ENCODE data around the gene YTHDC2. TPM values are rescaled to one million over a fixed set of nuclear protein-coding genes. Genes with fewer than 3 reads are reported as not detected.
A peak's percentile ranks its signal among the peaks of the same experiment; 100 is the strongest.

YTHDC2 gene
- total and polyA plus RNA-seq, 2 of the 13 experiments (the other 11 are each of a cell fraction or from before 2014, with no cell fraction given): 6.7 to 17.8 TPM

GRCh38 chr5:113606298-113607134 lies 93.0 kb downstream of the YTHDC2 start (continued):
- TF ChIP-seq HMGXB4 (CRISPR knock-in tag; IDR thresholded peaks at IDR 0.05; ENCODE audit: borderline replicate concordance in 1 of 2, low read depth in 1 of 2): peak; percentile 31 to 33; a peak in 1 of 4 replicates
- TF ChIP-seq ZZZ3 (CRISPR knock-in tag; IDR thresholded peaks at IDR 0.05; ENCODE audit: borderline replicate concordance): no peak
- TF ChIP-seq HNF1B (CRISPR knock-in tag; IDR thresholded peaks at IDR 0.05): peak; percentile 17; the same call in 1 of the 2 replicates
- TF ChIP-seq ZFP90 (CRISPR knock-in tag; IDR thresholded peaks at IDR 0.05; ENCODE audit: borderline replicate concordance): 0 out of 2 replicates have a peak, but pooled peaks have one; percentile 32
- no peak for TF ChIP-seq SOX6 (IDR thresholded peaks at IDR 0.05)
- 0 out of 2 replicates have a peak, but pooled peaks have one; percentile 14 for TF ChIP-seq SOX6 (CRISPR knock-in tag; IDR thresholded peaks at IDR 0.05)

DNA sequence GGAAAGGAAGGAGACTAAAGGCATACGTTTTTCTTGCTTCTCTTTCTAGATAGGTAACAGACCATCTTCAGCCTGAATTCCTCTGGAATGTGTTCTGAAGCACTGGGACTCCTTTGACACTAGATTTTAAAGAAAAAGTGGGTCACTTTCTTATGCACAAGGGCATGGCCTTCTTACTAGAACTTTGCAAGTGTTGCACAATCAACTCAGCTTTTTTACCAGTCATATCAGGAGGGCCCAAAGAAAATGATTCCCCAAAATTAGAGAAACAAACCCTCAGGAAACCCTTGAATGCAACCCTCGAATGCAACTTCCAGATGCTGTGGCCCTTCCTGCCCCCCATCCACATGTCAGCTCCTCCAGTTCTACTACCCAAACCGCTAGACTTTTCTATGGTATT lies 93.9 kb downstream of the YTHDC2 start:
- 7% methylated on average over 3 of the region's 3 CpGs for WGBS (ENCODE audit: low lambda C conversion rate)
- ATAC-seq (no peak), DNase-seq (ENCODE audit: low spot score) (no peak), FAIRE-seq (no peak)
- ChIA-PET POLR2A (no interaction called here), CTCF (ENCODE audit: low intra/inter-chr PET ratio, low total read pairs) (interaction anchor here (1.4 to 2.1 kb wide), 3 partner anchors 228 to 564 kb away, joined by 3 to 15 read pairs (median 6); no protein-coding TSS in a partner anchor)
- Histone ChIP-seq H3K4me2 (ENCODE audit: low read depth, low read length) (no peak overlapping the region), H3K36me3 (replicated peaks in 1 of 2; ENCODE audit: control insufficient read depth in 1 of 2, insufficient read depth in 2 of 2, low read length in 2 of 2) (no peaks in the 10 kb centered on the region), H3K4me1 (ENCODE audit: insufficient read depth, low read length) (0 out of 2 replicates have a peak, but pooled peaks cover 7% of the 10 kb centered on the region), H3K9ac (ENCODE audit: insufficient read depth, low read depth, low read length) (no peak overlapping the region), H3K27ac (ENCODE audit: extremely low read length, insufficient read depth, low read length) (no peak overlapping the region), H3K27me3 (ENCODE audit: control insufficient read depth in 1 of 2, insufficient read depth in 2 of 2, low read length in 2 of 2) (0 out of 5 replicates have a peak, but pooled peaks cover 0 to 2% of the 10 kb centered on the region in 2 experiments), H4K20me1 (ENCODE audit: insufficient read depth, low read length) (no peaks in the 10 kb centered on the region), H3K9me3 (ENCODE audit: low read length) (no peaks in the 10 kb centered on the region), H2AFZ (ENCODE audit: low read length) (no peak overlapping the region), H3K79me2 (ENCODE audit: insufficient read depth, low read length) (no peaks in the 10 kb centered on the region), H3K4me3 (replicated peaks in 1 of 3; ENCODE audit: insufficient read depth in 1 of 3, low read depth in 2 of 3, low read length in 3 of 3) (no peak overlapping the region)
- intact Hi-C loops (cut with micrococcal nuclease; ENCODE audit: unreplicated experiment) (loop anchor here (5.0 to 10.0 kb wide), 3 partner anchors 163 to 565 kb away; no protein-coding TSS in a partner anchor), in situ Hi-C loops (cut with HindIII; ENCODE audit: extremely low pct_ligation_motif_present, low pct_unique_long_range_greater_than_20kb) (loop anchor here (10.0 to 25.0 kb wide), 2 partner anchors 233 to 1455 kb away; no protein-coding TSS in a partner anchor)
- no TSS peak for BruUV-seq (replicated peaks)
- TF ChIP-seq, protein P1, sequence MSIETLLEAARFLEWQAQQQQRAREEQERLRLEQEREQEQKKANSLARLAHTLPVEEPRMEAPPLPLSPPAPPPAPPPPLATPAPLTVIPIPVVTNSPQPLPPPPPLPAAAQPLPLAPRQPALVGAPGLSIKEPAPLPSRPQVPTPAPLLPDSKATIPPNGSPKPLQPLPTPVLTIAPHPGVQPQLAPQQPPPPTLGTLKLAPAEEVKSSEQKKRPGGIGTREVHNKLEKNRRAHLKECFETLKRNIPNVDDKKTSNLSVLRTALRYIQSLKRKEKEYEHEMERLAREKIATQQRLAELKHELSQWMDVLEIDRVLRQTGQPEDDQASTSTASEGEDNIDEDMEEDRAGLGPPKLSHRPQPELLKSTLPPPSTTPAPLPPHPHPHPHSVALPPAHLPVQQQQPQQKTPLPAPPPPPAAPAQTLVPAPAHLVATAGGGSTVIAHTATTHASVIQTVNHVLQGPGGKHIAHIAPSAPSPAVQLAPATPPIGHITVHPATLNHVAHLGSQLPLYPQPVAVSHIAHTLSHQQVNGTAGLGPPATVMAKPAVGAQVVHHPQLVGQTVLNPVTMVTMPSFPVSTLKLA (IDR thresholded peaks at IDR 0.05): no peak
- TF ChIP-seq, protein P2, sequence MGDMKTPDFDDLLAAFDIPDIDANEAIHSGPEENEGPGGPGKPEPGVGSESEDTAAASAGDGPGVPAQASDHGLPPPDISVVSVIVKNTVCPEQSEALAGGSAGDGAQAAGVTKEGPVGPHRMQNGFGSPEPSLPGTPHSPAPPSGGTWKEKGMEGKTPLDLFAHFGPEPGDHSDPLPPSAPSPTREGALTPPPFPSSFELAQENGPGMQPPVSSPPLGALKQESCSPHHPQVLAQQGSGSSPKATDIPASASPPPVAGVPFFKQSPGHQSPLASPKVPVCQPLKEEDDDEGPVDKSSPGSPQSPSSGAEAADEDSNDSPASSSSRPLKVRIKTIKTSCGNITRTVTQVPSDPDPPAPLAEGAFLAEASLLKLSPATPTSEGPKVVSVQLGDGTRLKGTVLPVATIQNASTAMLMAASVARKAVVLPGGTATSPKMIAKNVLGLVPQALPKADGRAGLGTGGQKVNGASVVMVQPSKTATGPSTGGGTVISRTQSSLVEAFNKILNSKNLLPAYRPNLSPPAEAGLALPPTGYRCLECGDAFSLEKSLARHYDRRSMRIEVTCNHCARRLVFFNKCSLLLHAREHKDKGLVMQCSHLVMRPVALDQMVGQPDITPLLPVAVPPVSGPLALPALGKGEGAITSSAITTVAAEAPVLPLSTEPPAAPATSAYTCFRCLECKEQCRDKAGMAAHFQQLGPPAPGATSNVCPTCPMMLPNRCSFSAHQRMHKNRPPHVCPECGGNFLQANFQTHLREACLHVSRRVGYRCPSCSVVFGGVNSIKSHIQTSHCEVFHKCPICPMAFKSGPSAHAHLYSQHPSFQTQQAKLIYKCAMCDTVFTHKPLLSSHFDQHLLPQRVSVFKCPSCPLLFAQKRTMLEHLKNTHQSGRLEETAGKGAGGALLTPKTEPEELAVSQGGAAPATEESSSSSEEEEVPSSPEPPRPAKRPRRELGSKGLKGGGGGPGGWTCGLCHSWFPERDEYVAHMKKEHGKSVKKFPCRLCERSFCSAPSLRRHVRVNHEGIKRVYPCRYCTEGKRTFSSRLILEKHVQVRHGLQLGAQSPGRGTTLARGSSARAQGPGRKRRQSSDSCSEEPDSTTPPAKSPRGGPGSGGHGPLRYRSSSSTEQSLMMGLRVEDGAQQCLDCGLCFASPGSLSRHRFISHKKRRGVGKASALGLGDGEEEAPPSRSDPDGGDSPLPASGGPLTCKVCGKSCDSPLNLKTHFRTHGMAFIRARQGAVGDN (CRISPR knock-in tag; IDR thresholded peaks at IDR 0.05): no peak
- TF ChIP-seq ZBTB21 (CRISPR knock-in tag; IDR thresholded peaks at IDR 0.05) (no peak), ZNF543 (CRISPR knock-in tag; IDR thresholded peaks at IDR 0.05) (no peak), ZBTB42 (CRISPR knock-in tag; IDR thresholded peaks at IDR 0.05) (no peak)

All from HepG2 (cell line).